AG10803 (cell line): ENCODE data around the gene RBM18.

Experiments used
- DNase-seq: peaks from one replicate; pipeline ENCODE4 v3.0.0; 2010; ENCODE audit warnings: low read depth
- H3K4me3 ChIP-seq: 2 replicates; pipeline ENCODE4 v1.5.1; 2011; ENCODE audit warnings: mild to moderate bottlenecking, low read length, control low read depth
- CTCF ChIP-seq: conservative IDR thresholded peaks from 2 replicates; pipeline ENCODE4 v1.5.1; 2011; ENCODE audit warnings: mild to moderate bottlenecking, low read length, control low read depth, inconsistent platforms

Gene RBM18

DNA sequence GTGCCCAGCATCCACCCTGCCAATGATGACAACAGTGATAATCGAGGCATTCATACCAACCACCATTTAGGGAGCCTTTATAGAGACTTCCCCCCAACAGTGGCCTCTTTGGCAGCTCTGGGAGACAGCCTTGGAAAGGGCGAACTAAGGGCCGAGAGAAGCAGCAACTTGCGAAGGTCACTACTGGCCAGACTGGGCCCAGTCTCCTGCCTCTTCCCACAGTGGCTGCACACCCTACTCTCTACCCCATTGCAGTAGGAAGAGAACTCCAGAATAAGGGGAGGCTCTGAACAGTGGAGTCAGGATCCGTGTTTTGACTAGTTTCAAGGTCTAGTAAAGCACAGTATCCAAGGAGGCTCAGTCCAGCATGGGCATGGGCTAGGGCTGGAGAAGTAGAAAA is 41.2 kb downstream of the RBM18 start:
- no peak for TF ChIP-seq CTCF
- no peak overlapping the region for H3K4me3 ChIP-seq
- DNase-seq: no peak

DNA sequence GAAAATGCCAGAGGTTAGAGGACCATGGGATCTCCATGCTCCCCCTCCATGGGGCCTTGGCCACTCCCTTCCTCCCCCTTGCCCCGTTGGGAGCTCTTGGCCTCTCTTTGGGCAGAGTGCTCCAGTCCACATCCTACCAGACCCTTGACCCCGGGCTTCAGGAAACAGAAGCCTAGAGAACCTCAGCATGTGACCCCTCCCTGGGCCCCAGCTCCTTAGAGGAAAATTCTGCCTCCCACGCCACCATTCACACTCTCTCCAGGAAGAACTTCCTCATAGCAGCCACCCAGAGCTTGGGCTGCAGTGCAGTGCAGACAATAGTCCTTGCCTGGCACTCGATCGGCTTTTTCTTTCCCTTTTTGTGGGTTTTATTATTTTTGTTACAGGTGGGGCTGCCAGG is 41.8 kb downstream of the RBM18 start:
- no peak for TF ChIP-seq CTCF
- DNase-seq: no peak
- no peak overlapping the region for H3K4me3 ChIP-seq

DNA sequence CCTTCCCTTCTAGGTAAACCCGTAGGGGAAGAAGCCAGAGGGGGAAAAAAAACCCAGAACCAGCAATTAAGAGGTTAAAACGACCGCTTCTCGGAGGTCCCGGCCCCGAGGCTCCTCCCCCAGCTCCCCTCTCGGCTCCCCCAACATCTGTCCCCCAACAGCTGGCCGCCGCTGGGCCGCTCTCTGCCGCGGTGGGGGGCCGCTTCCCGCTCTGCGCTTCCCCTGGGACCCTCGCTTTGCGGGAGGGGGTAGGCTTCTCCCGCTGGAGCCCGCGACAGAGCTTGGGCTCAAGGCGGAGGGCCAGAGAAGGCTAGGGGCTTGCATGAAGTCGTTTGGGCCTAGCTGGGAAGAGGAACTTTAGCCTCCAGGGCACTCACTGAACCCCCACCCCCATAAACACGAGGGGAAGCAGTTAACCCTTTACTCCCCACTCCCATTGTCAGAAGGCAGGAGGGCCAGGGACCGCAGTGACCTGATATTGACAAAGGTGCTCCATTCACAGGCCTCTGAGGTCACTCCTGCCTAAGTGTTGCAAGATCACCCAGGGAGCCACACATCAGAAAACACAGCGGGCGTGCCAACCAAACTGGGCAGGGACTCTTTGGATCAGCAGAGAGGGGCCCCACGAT is 43.3 kb downstream of the RBM18 start:
- DNase-seq: no peak
- no peak for TF ChIP-seq CTCF
- H3K4me3 ChIP-seq: no peak overlapping the region

GRCh38 chr9:122220673-122221182 is 43.9 kb downstream of the RBM18 start:
- TF ChIP-seq CTCF: no peak
- no peak overlapping the region for H3K4me3 ChIP-seq
- no peak for DNase-seq

DNA sequence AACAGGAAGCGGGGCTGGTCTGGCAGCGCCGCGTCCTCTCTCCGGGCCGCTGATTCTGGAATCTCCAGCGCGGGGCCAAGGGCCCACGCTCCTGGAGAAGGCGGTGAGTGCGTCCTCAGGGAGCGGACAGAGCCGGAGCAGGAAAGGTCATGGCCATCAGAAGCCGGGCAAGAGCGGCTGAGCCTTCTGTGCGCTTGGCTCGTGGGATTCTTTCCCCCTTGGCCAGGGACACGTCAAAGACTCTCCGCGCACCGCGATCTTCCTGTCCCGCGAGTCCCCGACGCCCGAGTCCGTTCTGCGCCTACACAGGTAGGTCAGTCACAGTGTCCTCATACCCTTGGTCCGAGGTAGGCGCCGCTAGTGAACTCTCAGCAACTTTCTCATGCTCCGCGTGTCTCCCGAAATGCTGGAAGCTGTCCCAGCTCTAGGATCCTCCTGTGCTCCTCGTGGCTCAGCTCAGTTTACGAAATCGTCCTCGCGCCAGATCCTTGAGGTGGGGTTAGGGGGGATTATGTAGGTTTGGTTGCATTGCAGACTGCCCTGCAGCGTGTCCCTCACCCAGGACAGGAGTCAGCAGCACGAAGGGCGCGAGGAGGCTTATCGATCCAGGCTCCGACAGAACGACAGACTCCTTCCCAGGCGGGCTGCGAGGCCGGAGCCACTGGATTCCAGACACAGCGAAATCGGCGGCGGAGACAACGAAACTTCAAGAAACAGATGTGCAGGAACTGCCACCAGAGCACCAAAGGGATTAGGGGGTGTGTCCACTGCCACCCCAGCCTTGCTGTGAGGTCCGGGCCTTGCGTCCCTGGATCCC is 44.6 kb downstream of the RBM18 start:
- no peak for DNase-seq
- H3K4me3 ChIP-seq: no peak overlapping the region
- no peak for TF ChIP-seq CTCF

GRCh38 chr9:122218935-122219855 is 45.4 kb downstream of the RBM18 start:
- DNase-seq: no peak
- no peak overlapping the region for H3K4me3 ChIP-seq
- no peak for TF ChIP-seq CTCF
